ENCODE results near the gene IL3RA.

DNA sequence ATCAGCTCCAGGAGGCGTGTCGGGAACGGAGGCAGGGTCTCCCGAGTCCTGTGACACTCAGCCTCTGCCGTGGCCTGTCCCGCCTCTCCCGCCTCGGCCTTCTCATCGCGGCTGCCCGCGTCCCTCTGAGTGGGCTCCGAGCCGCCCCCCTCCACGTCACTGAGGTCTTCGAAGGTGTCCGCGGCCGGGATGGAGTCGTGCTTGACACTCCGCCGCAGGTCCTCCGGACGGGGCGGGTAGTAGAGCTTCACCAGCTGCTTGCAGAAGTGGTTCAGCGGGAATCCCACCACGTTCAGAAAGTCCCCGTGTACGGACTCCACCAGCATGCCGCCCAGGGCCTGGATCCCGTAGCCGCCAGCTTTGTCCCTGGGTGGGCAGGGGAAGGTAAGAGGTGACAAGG, 91.2 kb downstream of the IL3RA start:
- TF ChIP-seq, protein P1, sequence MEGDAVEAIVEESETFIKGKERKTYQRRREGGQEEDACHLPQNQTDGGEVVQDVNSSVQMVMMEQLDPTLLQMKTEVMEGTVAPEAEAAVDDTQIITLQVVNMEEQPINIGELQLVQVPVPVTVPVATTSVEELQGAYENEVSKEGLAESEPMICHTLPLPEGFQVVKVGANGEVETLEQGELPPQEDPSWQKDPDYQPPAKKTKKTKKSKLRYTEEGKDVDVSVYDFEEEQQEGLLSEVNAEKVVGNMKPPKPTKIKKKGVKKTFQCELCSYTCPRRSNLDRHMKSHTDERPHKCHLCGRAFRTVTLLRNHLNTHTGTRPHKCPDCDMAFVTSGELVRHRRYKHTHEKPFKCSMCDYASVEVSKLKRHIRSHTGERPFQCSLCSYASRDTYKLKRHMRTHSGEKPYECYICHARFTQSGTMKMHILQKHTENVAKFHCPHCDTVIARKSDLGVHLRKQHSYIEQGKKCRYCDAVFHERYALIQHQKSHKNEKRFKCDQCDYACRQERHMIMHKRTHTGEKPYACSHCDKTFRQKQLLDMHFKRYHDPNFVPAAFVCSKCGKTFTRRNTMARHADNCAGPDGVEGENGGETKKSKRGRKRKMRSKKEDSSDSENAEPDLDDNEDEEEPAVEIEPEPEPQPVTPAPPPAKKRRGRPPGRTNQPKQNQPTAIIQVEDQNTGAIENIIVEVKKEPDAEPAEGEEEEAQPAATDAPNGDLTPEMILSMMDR (IDR thresholded peaks at IDR 0.05): no peak
- TF ChIP-seq POLR2A (IDR thresholded peaks at IDR 0.05): no peak
